Breast epithelium (tissue), 4 donors: ENCODE data around the gene CFAP53. TPM values are rescaled to one million over a fixed set of nuclear protein-coding genes. Genes with fewer than 3 reads are reported as not detected.
A peak's percentile ranks its signal among the peaks of the same experiment; 100 is the strongest.

ENCODE experiments used
- DNase-seq, 2 donors: peaks; one replicate each; pipeline ENCODE4 v3.0.0-alpha.2; 2019; ENCODE audit warnings: low spot score in 2 of 2
- H3K27ac ChIP-seq, 2 donors: fragments of 200-600 bp; sonication (generic) in 1 of 2; one replicate each; pipeline ENCODE4 v1.5.1; 2016 to 2019; ENCODE audit warnings: mild to moderate bottlenecking in 1 of 2
- H3K27me3 ChIP-seq, 2 donors: fragments of 200-600 bp; sonication (generic) in 1 of 2; one replicate each; pipeline versions ENCODE4 v1.5.1 to v1.6.0; 2017 to 2019; ENCODE audit warnings: control low read depth in 1 of 2, mild to moderate bottlenecking in 1 of 2
- H3K36me3 ChIP-seq: fragments of 200-600 bp; one replicate; pipeline ENCODE4 v1.5.1; 2019
- H3K4me1 ChIP-seq, 2 donors: fragments of 200-600 bp; sonication (generic); one replicate each; pipeline ENCODE4 v1.5.1; 2016 to 2019; ENCODE audit warnings: control low read depth in 1 of 2
- H3K4me3 ChIP-seq, 3 donors: fragments of 200-600 bp; sonication (generic); 1 replicate in 2 of 3; 2 replicates in 1 of 3; pipeline ENCODE4 v1.5.1; 2016 to 2019; ENCODE audit warnings: mild to moderate bottlenecking in 3 of 3, moderate library complexity in 2 of 3
- H3K9me3 ChIP-seq, 2 donors: fragments of 200-600 bp; sonication (generic) in 1 of 2; one replicate each; pipeline ENCODE4 v1.5.1; 2016 to 2019; ENCODE audit warnings: control low read depth in 1 of 2
- POLR2A ChIP-seq: fragments of 450-650 bp; IDR thresholded peaks from one replicate; pipeline ENCODE4 v1.6.1; 2016; ENCODE audit warnings: antibody characterized with exemption, mild to moderate bottlenecking, moderate library complexity
- POLR2AphosphoS5 ChIP-seq, 3 donors: sonication (generic); formaldehyde crosslinking; IDR thresholded peaks; one replicate each; pipeline ENCODE4 v1.6.1; 2017; ENCODE audit warnings: antibody characterized with exemption in 3 of 3
- intact Hi-C: fragments of 100-400 bp; cut with DNase I; formaldehyde crosslinking; loops from one replicate; pipeline ENCODE4 v1.15.1; 2023; ENCODE audit warnings: low total_unique reads
- total RNA-seq, 3 donors: library from RNA; depleted of rRNA; stranded (reverse); fragments of >200 nt; gene quantifications; one replicate each; pipeline ENCODE4 v1.1.0, GENCODE V29; 2016
- TF ChIP-seq, protein P1 (sequence below), 3 donors: fragments of 450-650 bp; IDR thresholded peaks; one replicate each; pipeline ENCODE4 v1.5.1; 2016 to 2017; ENCODE audit warnings: antibody characterized with exemption in 3 of 3, mild to moderate bottlenecking in 3 of 3, moderate library complexity in 3 of 3

Gene CFAP53, protein sequence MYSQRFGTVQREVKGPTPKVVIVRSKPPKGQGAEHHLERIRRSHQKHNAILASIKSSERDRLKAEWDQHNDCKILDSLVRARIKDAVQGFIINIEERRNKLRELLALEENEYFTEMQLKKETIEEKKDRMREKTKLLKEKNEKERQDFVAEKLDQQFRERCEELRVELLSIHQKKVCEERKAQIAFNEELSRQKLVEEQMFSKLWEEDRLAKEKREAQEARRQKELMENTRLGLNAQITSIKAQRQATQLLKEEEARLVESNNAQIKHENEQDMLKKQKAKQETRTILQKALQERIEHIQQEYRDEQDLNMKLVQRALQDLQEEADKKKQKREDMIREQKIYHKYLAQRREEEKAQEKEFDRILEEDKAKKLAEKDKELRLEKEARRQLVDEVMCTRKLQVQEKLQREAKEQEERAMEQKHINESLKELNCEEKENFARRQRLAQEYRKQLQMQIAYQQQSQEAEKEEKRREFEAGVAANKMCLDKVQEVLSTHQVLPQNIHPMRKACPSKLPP
- 1 to 10 TPM in 2 of 3 donors, under 1 TPM in 1; 0.80 to 3.4 (median 1.6) TPM for total RNA-seq

DNA sequence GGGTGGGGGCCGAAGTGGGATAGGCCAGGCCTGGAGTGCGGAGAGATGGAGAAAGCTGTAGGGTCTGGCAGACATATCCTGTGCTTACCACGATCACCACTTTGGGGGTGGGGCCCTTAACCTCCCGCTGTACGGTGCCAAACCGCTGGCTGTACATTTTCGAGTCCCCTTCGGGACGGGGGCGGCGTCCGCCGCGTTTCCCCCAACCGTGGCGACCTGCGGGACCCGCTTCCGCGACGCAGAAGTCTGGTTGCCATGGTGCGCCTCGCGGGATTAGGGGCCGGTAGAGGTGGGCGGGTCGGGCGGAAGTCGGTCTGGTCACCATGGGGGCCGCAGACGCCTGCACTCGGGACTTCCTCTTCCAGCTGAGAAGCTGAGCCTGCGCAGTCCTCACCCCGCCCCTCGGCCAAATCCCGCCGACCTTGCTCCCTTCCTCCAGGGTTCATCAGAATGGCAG, at the start of gene CFAP53:
Gene CFAP53, minus strand, starts transcription at position 248 of the 457 bp plus-strand sequence. Its CDS starts 91 bp downstream, at position 157.
- no peaks in the 10 kb centered on the region for H3K9me3 ChIP-seq
- peak within 1 kb of the TSS; percentile 54 to 70 for H3K27ac ChIP-seq
- peaks cover 5% of the 10 kb centered on the region for H3K36me3 ChIP-seq
- peak within 1 kb of the TSS; percentile 58 to 78 (median 75) for H3K4me3 ChIP-seq
- TF ChIP-seq, protein P1, sequence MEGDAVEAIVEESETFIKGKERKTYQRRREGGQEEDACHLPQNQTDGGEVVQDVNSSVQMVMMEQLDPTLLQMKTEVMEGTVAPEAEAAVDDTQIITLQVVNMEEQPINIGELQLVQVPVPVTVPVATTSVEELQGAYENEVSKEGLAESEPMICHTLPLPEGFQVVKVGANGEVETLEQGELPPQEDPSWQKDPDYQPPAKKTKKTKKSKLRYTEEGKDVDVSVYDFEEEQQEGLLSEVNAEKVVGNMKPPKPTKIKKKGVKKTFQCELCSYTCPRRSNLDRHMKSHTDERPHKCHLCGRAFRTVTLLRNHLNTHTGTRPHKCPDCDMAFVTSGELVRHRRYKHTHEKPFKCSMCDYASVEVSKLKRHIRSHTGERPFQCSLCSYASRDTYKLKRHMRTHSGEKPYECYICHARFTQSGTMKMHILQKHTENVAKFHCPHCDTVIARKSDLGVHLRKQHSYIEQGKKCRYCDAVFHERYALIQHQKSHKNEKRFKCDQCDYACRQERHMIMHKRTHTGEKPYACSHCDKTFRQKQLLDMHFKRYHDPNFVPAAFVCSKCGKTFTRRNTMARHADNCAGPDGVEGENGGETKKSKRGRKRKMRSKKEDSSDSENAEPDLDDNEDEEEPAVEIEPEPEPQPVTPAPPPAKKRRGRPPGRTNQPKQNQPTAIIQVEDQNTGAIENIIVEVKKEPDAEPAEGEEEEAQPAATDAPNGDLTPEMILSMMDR (IDR thresholded peaks at IDR 0.05): no peak
- TF ChIP-seq POLR2AphosphoS5 (IDR thresholded peaks at IDR 0.05) (peak in 1 of 3 donors; percentile 47), POLR2A (peak; percentile 19)
- peak; percentile 81 to 86 for DNase-seq
- intact Hi-C loops: no loop called here
- H3K27me3 ChIP-seq: no peaks in the 10 kb centered on the region
- H3K4me1 ChIP-seq: peaks cover 0 to 2% of the 10 kb centered on the region in 2 donors

DNA sequence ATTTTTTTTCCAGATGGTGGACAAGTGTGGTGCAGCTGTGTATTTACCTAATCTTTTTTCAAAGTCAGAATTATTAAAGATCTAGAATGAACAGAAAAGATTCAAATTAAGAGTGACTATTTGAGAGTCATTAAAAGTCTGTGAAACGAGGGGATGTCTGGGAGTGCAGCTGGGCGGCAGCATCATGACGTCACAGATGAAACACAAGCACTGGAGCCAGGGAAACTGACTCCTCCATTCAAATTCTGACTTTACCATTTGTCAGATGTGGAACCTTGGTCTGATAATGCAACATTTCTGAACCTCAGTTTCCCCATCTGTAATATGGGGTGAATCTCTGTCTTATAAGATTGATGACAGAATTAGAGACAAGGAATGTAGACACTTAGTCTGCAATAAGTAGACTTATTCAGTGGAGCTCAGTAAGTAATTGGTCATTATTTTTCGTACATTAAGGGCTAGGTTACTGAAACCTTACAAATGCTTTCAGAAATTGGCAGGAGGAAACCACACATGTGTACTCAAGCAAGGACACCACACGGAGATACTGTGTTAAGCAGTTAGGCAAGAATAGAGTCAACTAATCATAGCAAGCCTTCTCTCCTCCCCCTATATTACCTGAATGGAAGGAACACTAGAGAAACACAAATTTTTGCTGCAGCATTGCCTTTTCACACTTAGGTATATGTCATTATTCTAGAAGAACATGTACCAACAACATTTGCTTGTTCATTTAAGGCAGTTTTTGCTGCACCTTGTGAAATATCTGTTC, 49.0 kb upstream of the CFAP53 start:
- peaks cover 0 to 6% of the 10 kb centered on the region in 2 donors for H3K27me3 ChIP-seq
- no peaks in the 10 kb centered on the region for H3K36me3 ChIP-seq
- no peak for DNase-seq
- no peaks in the 10 kb centered on the region for H3K9me3 ChIP-seq
- intact Hi-C loops: no loop called here
- no peak overlapping the region for H3K4me3 ChIP-seq
- no peak overlapping the region for H3K27ac ChIP-seq
- no peak for TF ChIP-seq POLR2A
- TF ChIP-seq, protein P1 (IDR thresholded peaks at IDR 0.05): no peak
- TF ChIP-seq POLR2AphosphoS5 (IDR thresholded peaks at IDR 0.05): no peak
- H3K4me1 ChIP-seq: no peaks in the 10 kb centered on the region

DNA sequence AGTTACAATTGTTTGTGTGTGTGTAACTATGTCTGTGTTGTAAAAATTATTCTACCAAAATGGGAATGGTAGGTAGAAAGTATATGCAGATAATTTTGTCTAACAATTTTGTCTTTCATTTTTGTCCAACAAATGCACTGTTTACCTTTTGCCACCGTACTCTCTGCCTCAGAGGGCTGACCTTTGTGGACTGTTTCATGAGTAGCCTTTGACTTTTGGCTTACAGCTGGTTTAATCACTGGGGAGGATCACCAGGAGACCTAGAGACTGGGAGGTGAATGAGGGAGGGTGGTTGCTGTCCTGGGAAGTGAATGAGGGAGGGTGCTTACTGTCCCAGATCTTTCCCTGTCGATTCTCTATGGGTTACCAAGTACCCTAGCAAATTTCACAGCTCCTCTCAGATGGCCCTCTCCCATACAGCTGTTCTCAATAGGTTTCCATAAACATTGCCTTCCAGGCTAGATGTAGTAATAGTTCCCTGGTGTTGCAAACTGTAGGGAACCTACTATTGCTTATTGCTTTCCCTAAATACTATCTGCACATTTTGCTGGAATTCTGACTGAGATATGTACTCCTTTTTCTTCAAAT, 47.7 kb upstream of the CFAP53 start:
- no peak for DNase-seq
- Histone ChIP-seq H3K36me3 (no peaks in the 10 kb centered on the region), H3K27me3 (peaks cover 0 to 6% of the 10 kb centered on the region in 2 donors), H3K9me3 (no peaks in the 10 kb centered on the region), H3K27ac (no peak overlapping the region), H3K4me1 (no peaks in the 10 kb centered on the region), H3K4me3 (no peak overlapping the region)
- TF ChIP-seq, protein P1 (IDR thresholded peaks at IDR 0.05): no peak
- no peak for TF ChIP-seq POLR2A
- no peak for TF ChIP-seq POLR2AphosphoS5 (IDR thresholded peaks at IDR 0.05)
- intact Hi-C loops: no loop called here

DNA sequence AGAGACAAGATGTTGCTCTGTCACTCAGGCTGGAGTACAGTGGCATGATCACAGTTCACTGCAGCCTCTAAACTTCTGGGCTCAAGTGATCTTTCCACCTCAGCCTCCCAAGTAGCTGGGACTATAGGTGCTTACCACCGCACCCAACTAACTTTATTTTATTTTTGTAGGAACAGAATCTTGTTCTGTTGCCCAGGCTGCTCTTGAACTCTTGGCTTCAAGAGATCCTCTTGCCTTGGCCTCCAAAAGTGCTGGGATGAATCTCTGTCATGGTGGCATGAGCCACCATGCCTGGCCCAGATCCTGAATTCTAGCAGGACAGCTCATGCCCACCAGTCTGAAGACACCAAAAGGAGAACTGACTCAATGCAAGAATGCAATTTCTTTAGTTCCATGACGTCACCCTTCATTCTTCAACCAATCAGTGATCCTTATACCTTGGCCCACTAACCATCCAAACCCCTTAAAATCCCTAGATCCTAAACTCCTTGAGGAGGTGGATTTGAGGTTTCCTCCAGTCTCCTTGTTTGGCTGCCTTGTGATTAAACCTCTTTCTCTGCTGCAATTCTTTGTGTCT, 46.8 kb upstream of the CFAP53 start:
- intact Hi-C loops: no loop called here
- Histone ChIP-seq H3K4me3 (no peak overlapping the region), H3K36me3 (no peaks in the 10 kb centered on the region), H3K27me3 (peaks cover 0 to 6% of the 10 kb centered on the region in 2 donors), H3K4me1 (no peaks in the 10 kb centered on the region), H3K27ac (no peak overlapping the region), H3K9me3 (no peaks in the 10 kb centered on the region)
- DNase-seq: no peak
- TF ChIP-seq POLR2A (no peak), POLR2AphosphoS5 (IDR thresholded peaks at IDR 0.05) (no peak)
- TF ChIP-seq, protein P1 (IDR thresholded peaks at IDR 0.05): no peak
